Neural crest cell (in vitro differentiated cells): ENCODE data around the gene RANBP1. TPM values are rescaled to one million over a fixed set of nuclear protein-coding genes. Genes with fewer than 3 reads are reported as not detected.

Experiments used
- DNase-seq: peaks from one replicate; pipeline ENCODE4 v3.0.0; 2021; ENCODE audit warnings: low read depth, mixed read lengths, low spot score
- H3K27ac Mint-ChIP-seq: one replicate; pipeline ENCODE4 v1.8.0; 2021; ENCODE audit warnings: mild to moderate bottlenecking, mixed read lengths; ENCODE audit not compliant: unreplicated experiment
- H3K27me3 Mint-ChIP-seq: 2 replicates; pipeline ENCODE4 v1.8.0; 2021; ENCODE audit warnings: low read depth, mild to moderate bottlenecking, mixed read lengths
- H3K36me3 Mint-ChIP-seq: 2 replicates; pipeline ENCODE4 v1.8.0; 2021; ENCODE audit warnings: low read depth, mild to moderate bottlenecking, mixed read lengths
- H3K4me1 Mint-ChIP-seq: 2 replicates; pipeline ENCODE4 v1.8.0; 2021; ENCODE audit warnings: mixed read lengths
- H3K4me3 Mint-ChIP-seq: one replicate; pipeline ENCODE4 v1.8.0; 2021; ENCODE audit warnings: mild to moderate bottlenecking, mixed read lengths
- H3K9me3 Mint-ChIP-seq: 2 replicates; pipeline ENCODE4 v1.8.0; 2021; ENCODE audit warnings: mixed read lengths
- total RNA-seq: library from RNA; stranded (reverse); gene quantifications from 2 replicates; pipeline ENCODE4 v1.2.1, GENCODE V29; 2021
- TF ChIP-seq, protein P1 (sequence below): fragments of 200-600 bp; sonication (generic); conservative IDR thresholded peaks from 2 replicates; pipeline ENCODE4 v1.5.0; 2021; ENCODE audit warnings: antibody characterized with exemption, mild to moderate bottlenecking

The RANBP1 gene
- total RNA-seq, 1 donor from 2014 or later: 469 TPM

DNA sequence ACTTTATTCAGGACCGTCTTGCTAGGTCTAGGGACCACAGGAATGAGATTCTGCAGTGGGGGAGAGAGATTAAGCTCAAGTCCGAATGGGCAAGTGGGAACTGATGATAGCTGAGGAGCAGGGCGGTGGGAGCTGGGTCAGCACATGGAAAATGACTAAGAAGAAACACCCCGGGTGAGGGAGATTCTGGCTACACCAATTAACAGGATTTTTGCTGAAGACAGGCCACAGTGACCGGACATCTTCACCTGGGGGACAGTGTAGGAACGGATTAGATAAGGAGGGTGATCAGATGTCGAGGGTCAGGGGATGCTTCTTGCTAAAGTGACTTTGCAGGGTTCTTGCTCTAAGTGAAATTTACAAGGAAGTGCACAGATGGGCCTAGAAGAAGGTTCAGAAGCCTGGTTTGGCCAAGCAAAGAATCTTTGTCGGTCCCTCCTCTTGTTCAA lies 44.4 kb upstream of the RANBP1 start:
- peaks cover 3% of the 10 kb centered on the region for H3K4me1 Mint-ChIP-seq
- TF ChIP-seq, protein P1, sequence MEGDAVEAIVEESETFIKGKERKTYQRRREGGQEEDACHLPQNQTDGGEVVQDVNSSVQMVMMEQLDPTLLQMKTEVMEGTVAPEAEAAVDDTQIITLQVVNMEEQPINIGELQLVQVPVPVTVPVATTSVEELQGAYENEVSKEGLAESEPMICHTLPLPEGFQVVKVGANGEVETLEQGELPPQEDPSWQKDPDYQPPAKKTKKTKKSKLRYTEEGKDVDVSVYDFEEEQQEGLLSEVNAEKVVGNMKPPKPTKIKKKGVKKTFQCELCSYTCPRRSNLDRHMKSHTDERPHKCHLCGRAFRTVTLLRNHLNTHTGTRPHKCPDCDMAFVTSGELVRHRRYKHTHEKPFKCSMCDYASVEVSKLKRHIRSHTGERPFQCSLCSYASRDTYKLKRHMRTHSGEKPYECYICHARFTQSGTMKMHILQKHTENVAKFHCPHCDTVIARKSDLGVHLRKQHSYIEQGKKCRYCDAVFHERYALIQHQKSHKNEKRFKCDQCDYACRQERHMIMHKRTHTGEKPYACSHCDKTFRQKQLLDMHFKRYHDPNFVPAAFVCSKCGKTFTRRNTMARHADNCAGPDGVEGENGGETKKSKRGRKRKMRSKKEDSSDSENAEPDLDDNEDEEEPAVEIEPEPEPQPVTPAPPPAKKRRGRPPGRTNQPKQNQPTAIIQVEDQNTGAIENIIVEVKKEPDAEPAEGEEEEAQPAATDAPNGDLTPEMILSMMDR: no peak
- H3K9me3 Mint-ChIP-seq: no peaks in the 10 kb centered on the region
- H3K36me3 Mint-ChIP-seq: no peaks in the 10 kb centered on the region
- DNase-seq: no peak
- H3K27me3 Mint-ChIP-seq: no peaks in the 10 kb centered on the region
- no peak overlapping the region for H3K27ac Mint-ChIP-seq
- no peak overlapping the region for H3K4me3 Mint-ChIP-seq

DNA sequence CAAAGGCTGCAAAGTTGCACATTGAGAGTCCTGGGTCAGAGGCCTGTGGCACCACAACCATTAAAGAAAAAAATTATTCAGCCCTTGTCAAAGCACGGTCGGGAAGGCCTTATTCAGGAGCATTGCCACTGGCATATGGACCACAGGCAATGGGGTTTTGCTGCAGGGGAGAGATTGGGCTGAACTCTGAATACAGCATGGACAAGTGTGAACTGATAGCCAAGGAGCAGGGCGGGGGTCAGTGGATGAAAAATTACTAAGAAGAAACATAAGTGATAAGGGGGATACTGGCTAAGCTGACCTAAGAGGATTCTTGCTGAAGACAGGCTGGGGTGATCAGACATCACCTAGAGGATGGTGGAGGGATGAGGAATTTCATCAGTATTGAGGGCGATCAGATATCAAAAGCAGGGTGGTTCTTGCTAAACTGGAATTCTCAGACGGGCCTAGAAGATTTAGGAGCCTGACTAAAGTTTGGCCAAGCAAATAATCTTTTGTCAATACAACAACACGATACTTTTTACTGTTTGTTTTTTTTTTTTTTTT lies 39.2 kb upstream of the RANBP1 start:
- peak overlapping the region; percentile 80 for H3K4me3 Mint-ChIP-seq
- peaks cover 27% of the 10 kb centered on the region for H3K4me1 Mint-ChIP-seq
- H3K36me3 Mint-ChIP-seq: peaks cover 3% of the 10 kb centered on the region
- peaks cover 2% of the 10 kb centered on the region for H3K27me3 Mint-ChIP-seq
- H3K9me3 Mint-ChIP-seq: no peaks in the 10 kb centered on the region
- no peak overlapping the region for H3K27ac Mint-ChIP-seq
- TF ChIP-seq, protein P1: no peak
- no peak for DNase-seq

DNA sequence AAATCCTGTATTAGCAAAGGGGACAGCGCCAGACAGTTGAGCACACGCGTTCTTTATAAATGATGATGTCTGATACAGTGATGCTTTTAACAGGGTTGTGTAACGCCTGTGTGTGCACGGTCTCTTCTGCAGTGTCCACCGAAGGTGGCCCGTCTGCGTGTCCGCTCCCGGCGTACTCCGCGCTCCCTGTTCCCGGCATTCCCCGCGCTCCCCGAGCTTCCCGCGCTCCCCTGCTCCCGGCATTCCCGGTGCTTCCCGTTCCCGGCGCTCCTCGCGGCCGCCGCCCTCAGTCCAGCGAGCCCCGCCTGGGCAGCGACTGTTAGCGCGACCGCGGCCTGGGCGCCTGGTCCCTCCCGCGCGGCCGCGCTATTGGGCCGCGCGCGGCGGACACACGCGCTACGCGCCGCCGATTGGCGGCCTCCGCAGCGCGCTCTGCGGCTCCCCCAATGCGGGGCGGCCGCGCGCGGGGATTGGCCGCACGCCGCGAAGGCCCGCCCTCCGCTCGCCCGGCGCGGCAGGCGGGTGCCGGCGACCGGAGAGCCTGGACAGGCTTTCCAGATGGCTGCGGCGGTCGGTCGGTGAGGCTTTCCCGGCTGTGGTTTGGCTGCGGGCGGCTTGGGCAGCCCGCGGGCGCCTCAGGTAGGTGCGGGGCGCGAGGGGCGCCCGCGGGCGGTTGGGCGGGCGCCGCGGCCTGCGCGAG lies 36.0 kb upstream of the RANBP1 start, which contains the start of gene DGCR8:
Gene DGCR8 (plus strand): TSS at position 497 of the 700 bp plus-strand sequence. CDS start 5,723 bp downstream, outside the sequence.
- peak; percentile 86 for DNase-seq
- peaks cover 3% of the 10 kb centered on the region for H3K36me3 Mint-ChIP-seq
- H3K4me1 Mint-ChIP-seq: peaks cover 55% of the 10 kb centered on the region
- peak within 1 kb of the TSS; percentile 99 for H3K27ac Mint-ChIP-seq
- H3K27me3 Mint-ChIP-seq: peaks cover 2% of the 10 kb centered on the region
- peak within 1 kb of the TSS; percentile 99 for H3K4me3 Mint-ChIP-seq
- TF ChIP-seq, protein P1: no peak
- no peaks in the 10 kb centered on the region for H3K9me3 Mint-ChIP-seq

DNA sequence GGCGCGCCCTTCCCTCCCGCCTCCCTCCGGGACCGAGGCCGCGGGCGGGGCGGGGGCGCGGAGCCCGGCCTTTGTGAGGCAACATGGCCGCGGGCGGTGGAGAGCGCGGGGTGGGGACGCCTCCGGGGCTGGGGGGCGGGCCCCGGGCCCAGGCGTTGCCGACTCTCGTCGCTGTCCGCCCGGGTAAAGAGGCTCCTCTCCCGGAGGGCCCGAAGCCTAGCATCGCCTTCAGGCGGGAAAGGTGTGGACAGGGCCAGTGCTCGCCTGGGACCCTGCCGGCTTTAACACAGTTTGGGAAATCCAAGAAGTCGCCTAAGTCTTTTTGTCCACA lies 35.5 kb upstream of the RANBP1 start:
- Mint-ChIP-seq H3K4me1 (peaks cover 61% of the 10 kb centered on the region), H3K27ac (peak overlapping the region; percentile 99), H3K36me3 (peaks cover 3% of the 10 kb centered on the region), H3K27me3 (peaks cover 2% of the 10 kb centered on the region), H3K9me3 (no peaks in the 10 kb centered on the region), H3K4me3 (peak overlapping the region; percentile 99)
- peak; percentile 50 for DNase-seq
- TF ChIP-seq, protein P1: no peak

DNA sequence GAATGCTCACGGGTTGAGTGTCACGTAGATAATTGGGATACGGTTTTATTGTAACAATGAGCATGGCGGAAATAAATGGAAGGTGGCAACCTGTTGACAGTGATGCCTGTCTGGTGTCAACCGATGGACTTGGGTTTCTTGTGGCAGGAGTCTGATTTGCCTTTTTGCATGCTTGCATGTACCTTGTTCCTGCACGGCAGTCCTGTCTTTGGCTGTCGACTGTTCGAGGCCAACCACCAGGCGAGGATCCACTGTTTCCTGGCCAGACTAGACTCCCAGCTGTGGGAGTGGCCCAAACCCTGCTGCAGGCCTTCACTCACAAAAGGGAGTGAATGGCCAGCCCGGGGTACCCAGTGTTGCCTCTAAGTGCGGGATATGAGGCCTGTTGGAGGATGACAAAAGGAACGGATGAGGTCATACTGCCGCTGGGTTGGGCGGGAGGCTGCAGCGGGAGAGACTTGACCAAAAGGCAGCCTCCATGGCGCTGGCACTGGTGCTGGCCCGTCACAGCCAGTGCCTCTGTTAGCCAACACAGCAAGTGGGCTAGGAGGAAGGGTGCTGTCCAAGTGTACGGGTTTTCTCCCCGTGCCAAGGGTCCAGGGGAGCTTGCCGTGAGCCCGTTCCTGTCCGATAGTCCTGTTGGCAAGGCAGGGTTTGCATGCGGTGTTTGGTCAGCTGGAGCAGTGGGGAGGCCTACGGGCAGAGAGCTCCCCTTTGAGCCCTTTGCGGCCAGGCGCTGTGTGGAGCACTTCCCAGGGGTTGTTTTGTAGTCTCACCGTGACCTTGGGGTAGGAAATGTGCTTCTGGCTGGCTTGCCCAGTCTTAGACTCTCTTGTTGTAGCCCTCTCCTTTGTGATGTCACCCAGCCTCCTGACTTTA lies 34.9 kb upstream of the RANBP1 start:
- H3K9me3 Mint-ChIP-seq: no peaks in the 10 kb centered on the region
- peaks cover 62% of the 10 kb centered on the region for H3K4me1 Mint-ChIP-seq
- TF ChIP-seq, protein P1: no peak
- peak overlapping the region; percentile 99 for H3K27ac Mint-ChIP-seq
- H3K4me3 Mint-ChIP-seq: peak overlapping the region; percentile 99
- peaks cover 2% of the 10 kb centered on the region for H3K27me3 Mint-ChIP-seq
- peak; percentile 44 for DNase-seq
- H3K36me3 Mint-ChIP-seq: peaks cover 3% of the 10 kb centered on the region
